HTERT RPE-1 (cell line): ENCODE measurements around the gene PAFAH1B2.
"Not testable (repeated sequence)": the region's sequence is repeated elsewhere in the genome, so short reads cannot be mapped to it uniquely, and the experiment has no call there.

Experiments used
- in situ Hi-C: fragments of 300-500 bp; cut with MboI; formaldehyde crosslinking; loops from 4 replicates; pipeline ENCODE4 v1.14.3; 2020; ENCODE audit warnings: low sequenced_read_pairs

Gene PAFAH1B2

DNA sequence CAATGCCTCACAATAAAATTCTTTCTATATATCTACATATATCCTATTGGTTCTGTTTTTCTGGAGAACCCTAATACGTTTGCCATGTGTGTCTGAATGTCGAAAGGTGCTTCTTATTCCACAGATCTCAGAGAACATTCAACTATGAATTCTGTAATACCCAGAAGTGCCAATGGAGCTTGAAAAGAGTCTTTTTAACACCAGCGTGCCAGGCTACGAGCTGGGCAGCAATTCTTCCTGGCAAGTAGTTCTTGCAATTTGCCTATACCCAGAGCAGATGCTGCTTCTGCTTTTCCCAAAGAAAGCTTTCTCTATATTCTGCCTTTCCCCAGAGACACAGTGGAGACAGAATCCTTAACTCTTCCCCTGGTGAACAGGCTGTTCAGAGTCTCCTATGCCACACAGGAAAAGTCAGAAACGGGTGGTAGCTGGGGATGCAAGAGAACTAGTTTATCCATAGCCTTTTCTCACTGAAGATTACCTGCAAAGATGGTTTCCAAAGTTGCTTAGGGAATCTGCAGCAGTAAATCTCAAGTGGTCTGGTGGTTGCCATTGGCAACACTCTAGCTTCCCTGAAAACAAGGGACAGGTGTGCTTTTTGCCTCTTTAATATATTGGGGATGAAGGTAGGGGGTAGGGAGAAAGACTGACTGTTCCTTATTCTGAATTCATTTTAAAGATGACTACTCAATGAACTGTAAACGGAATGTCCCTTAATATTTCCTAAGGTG lies 16.8 kb upstream of the PAFAH1B2 start:
- in situ Hi-C loops: no loop called here

GRCh38 chr11:117128289-117128688 lies 15.8 kb upstream of the PAFAH1B2 start:
- in situ Hi-C loops: no loop called here

GRCh38 chr11:117130396-117130795 lies 13.7 kb upstream of the PAFAH1B2 start:
- in situ Hi-C loops: not testable (repeated sequence)

DNA sequence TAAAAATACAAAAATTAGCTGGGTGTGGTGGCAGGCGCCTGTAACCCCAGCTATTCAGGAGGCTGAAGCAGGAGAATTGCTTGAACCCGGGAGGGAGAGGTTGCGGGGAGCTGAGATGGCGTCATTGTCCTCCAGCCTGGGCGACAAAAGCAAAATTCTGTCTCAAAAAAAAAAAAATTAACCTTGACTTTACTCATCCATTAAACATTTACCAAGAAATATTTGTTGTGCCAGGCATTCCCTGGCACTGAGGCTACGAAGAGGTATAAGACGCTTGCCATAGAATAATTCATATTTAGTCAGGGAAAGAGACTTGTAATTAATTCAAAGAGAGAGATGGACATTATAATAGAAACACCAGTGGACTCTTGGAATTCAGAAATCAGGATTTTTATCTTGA lies 13.2 kb upstream of the PAFAH1B2 start:
- in situ Hi-C loops: no loop called here

DNA sequence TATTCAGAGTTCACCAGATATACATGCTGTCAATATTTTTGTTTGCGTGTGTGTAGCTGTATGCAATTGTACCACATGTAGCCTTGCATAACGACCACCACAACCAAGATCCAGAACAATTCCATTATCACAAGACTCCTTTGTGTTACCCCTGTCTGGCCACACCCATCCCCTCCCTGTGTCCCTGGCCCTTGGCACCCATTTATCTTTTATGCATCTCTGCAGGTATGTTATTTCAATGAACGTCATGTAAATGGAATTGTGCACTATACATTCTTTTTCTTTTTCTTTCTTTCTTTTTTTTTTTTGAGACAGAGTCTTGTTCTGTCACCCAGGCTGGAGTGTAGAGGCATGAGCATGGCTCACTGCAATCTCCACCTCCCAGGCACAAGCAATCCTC lies 9.7 kb upstream of the PAFAH1B2 start:
- in situ Hi-C loops: no loop called here

DNA sequence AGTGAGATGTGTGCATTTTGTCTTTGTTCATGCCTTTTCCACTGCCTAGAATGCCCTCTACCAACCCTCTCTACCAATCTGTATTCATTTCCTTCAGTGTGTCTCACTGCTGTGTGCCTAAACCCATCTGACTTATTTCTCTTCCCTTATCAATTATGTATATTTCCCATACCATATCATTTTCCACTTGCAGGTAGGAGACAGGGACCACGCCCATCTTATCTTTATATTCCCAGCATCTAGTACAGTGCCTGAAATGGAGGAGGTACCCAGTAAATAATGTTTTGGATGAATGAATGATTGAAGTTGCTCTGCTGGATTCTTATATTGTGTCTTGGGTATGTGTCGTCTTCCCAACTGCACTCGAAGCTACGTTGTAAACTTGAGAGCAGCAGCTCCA lies 9.1 kb upstream of the PAFAH1B2 start:
- in situ Hi-C loops: not testable (repeated sequence)

- in situ Hi-C loops: not testable (repeated sequence)
These were observed 6.6 kb upstream of the PAFAH1B2 start for GRCh38 chr11:117137223-117138086.

GRCh38 chr11:117143390-117143789 lies 697 bp upstream of the PAFAH1B2 start:
- in situ Hi-C loops: no loop called here

- in situ Hi-C loops: no loop called here
These were observed 648 bp downstream of the PAFAH1B2 start for GRCh38 chr11:117144477-117145392.

GRCh38 chr11:117145393-117145761 lies 1.3 kb downstream of the PAFAH1B2 start:
- in situ Hi-C loops: no loop called here

- in situ Hi-C loops: no loop called here
These were observed 2.4 kb downstream of the PAFAH1B2 start for GRCh38 chr11:117146521-117146920.

DNA sequence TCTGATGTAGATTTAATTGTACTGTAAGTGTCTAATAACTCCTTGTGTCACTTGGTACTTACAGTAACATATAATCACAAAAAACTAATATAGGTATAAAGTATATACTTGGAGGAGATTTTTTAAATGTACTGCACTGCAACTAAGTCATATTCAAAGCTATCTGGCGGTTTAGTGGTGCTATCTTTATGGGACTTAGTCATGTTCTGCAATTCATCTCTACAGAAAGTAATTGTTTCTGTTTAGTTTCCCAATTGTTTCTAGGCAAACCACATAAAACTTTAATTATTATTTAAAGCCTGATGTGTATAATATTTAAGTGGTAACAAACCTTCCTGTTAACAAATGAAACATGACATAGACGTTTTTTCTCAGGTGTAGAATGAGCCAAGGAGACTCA lies 8.0 kb downstream of the PAFAH1B2 start:
- in situ Hi-C loops: no loop called here

DNA sequence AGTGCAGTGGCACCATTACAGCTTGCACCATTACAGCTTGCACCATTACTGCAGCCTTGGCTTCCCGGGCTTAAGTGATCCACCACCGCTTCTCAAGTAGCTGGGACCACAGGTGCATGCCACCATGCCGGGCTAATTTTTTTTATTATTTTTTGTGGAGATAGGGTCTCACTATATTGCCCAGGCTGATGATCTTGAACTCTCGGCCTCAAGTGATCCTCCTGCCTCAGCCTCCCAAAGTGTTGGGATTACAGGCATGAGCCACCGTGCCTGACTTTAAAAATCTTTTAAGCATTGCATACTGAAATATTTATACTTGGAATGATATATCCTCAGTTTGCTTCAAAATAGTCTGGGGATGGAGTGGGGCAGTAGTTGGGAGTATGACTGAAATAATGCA lies 10.4 kb downstream of the PAFAH1B2 start:
- in situ Hi-C loops: no loop called here

- in situ Hi-C loops: no loop called here
These were observed 13.4 kb downstream of the PAFAH1B2 start for GRCh38 chr11:117157507-117157906.

GRCh38 chr11:117159892-117160291 lies 15.8 kb downstream of the PAFAH1B2 start:
- in situ Hi-C loops: no loop called here

DNA sequence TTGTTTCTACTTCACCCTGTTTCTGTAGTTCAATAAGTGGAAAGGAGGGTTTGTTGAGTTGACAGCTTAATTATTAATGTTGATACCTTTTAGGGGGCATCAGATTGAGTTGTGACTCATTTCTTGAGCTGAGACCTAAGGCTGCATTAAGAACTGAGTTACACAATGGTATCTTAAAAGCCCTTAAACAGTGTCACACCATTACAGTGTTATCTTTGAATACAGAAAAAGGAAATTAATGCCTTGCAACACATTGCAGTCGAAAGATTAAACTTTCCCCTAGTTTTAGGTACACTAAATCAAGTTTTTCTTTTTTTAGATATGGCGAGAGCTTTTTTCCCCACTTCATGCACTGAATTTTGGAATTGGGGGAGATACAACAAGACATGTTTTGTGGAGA lies 16.7 kb downstream of the PAFAH1B2 start:
- in situ Hi-C loops: no loop called here

- in situ Hi-C loops: no loop called here
These were observed 22.4 kb downstream of the PAFAH1B2 start for GRCh38 chr11:117166491-117166890.

DNA sequence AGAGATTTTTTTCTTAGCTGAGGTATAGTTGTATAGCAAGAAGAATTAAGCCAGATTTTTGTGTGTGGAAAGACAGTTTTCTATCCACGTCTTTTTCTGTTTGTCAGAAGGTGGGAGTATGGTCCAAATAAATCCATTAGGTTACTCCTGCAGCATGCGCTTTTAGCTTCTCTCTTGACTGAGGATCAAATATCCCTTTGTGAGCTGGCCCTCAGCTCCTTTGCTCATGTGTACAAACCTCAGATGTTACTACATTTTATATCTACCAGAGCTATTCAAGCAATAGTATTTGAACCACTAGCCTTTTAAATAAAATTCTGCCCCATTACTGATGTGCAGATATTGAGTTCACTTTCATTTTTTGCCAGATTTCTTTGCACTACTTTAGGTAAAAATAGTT lies 25.6 kb downstream of the PAFAH1B2 start:
- in situ Hi-C loops: no loop called here

DNA sequence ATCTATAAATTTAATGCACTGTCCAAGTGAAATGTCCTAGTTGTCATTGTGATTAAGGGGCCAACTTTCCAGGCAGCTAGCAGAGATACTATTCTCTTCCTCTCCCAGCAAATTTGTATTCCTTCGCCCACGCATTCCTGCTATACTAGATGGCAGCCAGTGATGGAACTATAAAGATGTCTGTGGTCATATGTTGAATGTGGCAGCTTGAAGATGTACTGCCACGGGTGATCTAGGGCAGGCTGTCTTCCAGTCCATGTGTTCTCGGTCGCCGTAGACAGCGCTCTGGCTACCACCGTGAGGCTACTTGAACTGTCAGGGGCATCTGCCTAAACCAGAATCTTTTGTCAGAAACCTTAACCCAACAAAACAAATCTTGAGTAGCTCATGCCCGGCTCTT lies 26.1 kb downstream of the PAFAH1B2 start:
- in situ Hi-C loops: no loop called here

DNA sequence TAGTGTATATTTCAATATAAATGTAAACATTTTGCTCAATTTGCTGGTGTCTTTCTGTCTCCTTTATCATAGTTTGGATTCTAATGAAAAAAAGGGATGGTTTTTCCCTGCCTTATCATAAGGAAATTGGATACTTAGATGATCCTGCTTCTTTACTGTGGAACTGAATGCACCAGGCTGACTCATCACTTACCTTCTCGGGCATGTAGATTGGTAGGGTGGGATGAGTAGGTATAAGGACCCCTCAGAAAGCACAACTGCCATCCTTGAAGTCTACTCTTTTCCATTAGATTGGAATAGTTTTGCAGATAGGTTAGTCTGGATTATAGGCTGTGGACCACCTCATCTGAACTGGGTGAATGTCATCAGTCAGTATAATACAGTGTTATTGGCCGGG lies 26.9 kb downstream of the PAFAH1B2 start:
- in situ Hi-C loops: no loop called here

GRCh38 chr11:117171404-117172061 lies 27.4 kb downstream of the PAFAH1B2 start:
- in situ Hi-C loops: no loop called here
